Esophagus muscularis mucosa (tissue), 3 donors: ENCODE results near the gene DUS1L.

ENCODE experiments used
- EP300 ChIP-seq: sonication (generic); formaldehyde crosslinking; IDR thresholded peaks from one replicate; pipeline ENCODE4 v1.6.1; 2017; ENCODE audit warnings: antibody characterized with exemption
- TF ChIP-seq, protein P1 (sequence below), 3 experiments: fragments of 200-600 bp in 2 of 3; fragments of 450-650 bp in 1 of 3; sonication (generic) in 2 of 3; IDR thresholded peaks; one replicate each; pipeline ENCODE4 v1.5.1; 2017 to 2019; ENCODE audit warnings: antibody characterized with exemption in 3 of 3, mild to moderate bottlenecking in 2 of 3, moderate library complexity in 1 of 3

DNA sequence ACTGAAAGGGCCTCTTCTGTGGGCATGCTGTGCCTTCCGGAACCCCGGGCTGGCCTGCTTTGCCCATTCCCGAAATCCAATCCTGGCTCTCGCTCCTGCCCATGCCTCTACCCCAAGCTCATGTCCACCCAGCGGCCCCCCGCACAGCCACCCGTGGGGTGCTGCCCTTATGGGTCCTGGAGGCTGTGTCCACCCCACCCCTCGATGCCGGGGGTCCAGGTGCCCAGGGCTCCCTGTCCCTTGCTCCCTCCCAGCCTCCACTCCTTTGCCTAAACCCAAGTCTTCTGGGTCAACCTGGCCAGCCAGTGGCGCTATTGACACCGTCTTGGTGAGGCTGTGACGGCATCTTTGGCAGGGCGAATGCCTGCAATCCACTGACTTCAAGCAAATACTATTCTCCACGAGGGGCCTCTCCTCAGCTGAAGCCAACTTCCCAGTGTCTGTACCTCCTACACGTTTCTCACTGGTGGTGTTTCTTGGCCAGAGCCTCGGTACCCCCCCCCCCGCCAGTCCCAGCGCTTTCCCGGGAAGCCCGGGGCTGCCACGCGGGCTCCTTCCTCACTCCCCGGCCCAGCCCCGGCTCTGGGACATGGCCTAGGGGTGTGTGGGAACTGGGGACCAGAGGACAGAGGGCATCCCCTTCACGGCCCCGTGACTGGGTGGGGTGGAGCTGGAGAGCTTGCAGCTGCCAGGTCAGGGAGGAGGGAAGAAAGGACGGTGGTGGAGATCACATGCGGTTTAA is 12.2 kb upstream of the DUS1L start:
- TF ChIP-seq EP300, result no peak
- TF ChIP-seq, protein P1, sequence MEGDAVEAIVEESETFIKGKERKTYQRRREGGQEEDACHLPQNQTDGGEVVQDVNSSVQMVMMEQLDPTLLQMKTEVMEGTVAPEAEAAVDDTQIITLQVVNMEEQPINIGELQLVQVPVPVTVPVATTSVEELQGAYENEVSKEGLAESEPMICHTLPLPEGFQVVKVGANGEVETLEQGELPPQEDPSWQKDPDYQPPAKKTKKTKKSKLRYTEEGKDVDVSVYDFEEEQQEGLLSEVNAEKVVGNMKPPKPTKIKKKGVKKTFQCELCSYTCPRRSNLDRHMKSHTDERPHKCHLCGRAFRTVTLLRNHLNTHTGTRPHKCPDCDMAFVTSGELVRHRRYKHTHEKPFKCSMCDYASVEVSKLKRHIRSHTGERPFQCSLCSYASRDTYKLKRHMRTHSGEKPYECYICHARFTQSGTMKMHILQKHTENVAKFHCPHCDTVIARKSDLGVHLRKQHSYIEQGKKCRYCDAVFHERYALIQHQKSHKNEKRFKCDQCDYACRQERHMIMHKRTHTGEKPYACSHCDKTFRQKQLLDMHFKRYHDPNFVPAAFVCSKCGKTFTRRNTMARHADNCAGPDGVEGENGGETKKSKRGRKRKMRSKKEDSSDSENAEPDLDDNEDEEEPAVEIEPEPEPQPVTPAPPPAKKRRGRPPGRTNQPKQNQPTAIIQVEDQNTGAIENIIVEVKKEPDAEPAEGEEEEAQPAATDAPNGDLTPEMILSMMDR (IDR thresholded peaks at IDR 0.05), result no peak
